NCI-H1092 treated with DMSO at 0.1 percent for 48 hours (cell line): Measurements from ENCODE around the gene TSSK6.
A peak's percentile ranks its signal among the peaks of the same experiment; 100 is the strongest.

Source experiments
- DNase-seq: peaks from one replicate; lab custom pipeline; 2025; lab: John Stamatoyannopoulos, UW

Gene TSSK6

GRCh38 chr19:19514881-19515641, at the start of gene TSSK6:
TSS of gene TSSK6 (minus strand) at chr19:19515548. CDS start at chr19:19515427, 121 bp downstream.
- DNase-seq = no peak

GRCh38 chr19:19563348-19563848, 48.0 kb upstream of the TSSK6 start:
- no peak for DNase-seq

- no peak for DNase-seq
Measured at GRCh38 chr19:19562665-19563347, 47.5 kb upstream of the TSSK6 start.

DNA sequence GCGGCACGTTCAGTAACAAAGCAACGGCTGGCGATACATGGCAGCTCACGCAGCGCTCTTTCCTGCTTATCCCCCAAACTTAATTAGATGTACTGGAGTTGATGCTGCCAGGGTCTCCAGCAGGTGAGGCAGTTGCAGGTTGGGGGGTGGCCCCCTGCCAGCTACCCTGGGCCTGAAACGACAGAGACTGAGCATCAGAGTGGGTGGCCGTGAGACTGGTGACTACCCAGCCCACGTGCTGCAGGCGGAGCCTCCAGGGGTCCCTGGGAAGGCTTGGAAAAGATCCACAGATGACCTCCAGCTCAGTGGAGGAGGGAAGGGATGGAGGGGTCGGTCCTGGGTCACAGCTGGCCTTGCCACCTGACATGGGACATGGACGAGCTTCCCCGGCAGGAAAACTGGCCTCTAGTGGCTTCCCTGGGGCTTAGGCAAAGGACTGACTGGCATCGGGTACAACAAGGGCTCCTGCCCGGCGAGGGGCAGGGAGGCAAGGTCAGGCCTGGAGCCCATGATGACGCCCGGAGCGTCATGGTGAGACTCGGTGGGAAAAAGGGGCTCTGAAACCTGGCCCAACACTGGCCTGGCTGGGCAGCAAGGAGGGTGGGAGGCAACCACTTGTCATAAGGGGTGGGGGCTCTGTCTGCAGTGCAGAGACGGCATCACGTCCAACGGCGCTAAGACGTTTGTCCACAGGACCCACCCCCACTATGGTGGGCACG, 46.8 kb upstream of the TSSK6 start:
- no peak for DNase-seq

DNA sequence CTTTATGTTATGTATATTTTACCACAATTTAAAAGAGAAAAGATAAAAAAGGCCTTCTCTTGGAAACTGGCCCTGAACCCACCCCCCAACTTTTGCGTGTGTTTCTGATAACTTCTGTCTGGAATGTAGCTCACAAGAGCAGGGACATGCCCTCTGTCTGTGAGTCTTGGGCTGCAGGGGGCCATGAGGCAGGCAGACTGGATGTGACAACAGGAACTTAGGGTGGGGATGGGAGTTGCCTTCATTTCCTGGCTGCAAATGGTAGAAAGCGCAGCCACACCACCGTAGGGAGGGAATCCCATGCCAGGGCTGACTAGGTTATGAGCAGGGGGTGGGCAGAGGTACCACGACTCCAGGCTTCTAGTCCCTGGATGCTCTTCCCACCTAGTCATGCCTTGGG, 44.6 kb upstream of the TSSK6 start:
- no peak for DNase-seq

- no peak for DNase-seq
Measured at GRCh38 chr19:19558636-19559035, 43.3 kb upstream of the TSSK6 start.

DNA sequence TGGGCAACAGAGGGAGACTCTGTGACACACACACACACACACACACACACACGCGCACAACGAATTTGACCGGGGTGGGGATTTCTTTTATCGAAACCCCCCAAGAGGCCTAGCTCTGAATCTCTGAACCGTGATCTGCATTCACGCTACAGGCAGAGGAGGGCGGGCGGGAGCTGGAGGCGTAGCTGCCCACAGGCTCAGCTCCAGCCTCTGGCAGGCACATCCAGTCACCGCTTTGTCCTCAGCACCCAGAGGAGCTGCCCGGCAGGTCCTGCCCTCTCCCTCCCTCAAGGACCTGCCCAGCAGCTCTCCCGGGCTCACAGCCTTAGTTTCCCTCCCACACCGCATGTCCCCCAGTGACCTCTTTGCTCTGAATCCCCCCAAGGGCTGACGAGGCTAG, 42.7 kb upstream of the TSSK6 start:
- DNase-seq = no peak

GRCh38 chr19:19554074-19555023, 39.0 kb upstream of the TSSK6 start:
- DNase-seq = peak; percentile 1

DNA sequence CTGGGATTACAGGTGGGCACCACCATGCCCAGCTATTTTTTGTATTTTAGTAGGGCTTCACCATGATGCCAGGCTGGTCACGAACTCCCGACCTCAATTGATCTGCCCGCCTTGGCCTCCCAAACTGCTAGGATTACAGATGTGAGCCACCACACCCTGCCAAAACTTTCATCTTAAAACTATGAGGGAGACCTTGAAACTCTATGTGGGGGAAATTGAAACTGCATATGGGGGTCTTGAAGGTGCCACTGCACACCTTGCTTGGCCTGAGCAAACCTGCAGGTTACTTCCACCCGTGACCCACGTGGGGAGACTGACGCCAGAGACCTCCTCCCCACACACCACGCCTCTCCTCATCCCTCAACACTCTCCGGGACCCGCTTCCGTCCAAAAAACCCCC, 38.3 kb upstream of the TSSK6 start:
- no peak for DNase-seq

GRCh38 chr19:19552798-19553197, 37.5 kb upstream of the TSSK6 start:
- DNase-seq = no peak

DNA sequence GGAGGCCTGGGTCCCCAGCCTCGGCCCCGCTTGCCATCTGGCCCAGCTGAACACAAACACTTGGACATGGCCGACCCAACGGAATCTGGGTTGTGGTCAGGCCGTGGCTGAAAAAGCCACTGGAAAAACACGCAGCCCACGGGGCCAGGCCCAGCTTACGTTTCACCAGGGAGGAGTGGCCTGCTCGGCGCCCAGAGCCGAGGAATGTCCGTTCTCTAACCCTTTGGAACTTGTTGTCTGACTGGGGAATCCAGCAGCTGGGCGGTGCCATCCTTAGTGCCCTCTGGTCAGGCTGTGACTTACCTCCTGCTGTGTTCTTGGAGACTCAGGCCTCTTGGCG, 36.5 kb upstream of the TSSK6 start:
- DNase-seq = no peak

DNA sequence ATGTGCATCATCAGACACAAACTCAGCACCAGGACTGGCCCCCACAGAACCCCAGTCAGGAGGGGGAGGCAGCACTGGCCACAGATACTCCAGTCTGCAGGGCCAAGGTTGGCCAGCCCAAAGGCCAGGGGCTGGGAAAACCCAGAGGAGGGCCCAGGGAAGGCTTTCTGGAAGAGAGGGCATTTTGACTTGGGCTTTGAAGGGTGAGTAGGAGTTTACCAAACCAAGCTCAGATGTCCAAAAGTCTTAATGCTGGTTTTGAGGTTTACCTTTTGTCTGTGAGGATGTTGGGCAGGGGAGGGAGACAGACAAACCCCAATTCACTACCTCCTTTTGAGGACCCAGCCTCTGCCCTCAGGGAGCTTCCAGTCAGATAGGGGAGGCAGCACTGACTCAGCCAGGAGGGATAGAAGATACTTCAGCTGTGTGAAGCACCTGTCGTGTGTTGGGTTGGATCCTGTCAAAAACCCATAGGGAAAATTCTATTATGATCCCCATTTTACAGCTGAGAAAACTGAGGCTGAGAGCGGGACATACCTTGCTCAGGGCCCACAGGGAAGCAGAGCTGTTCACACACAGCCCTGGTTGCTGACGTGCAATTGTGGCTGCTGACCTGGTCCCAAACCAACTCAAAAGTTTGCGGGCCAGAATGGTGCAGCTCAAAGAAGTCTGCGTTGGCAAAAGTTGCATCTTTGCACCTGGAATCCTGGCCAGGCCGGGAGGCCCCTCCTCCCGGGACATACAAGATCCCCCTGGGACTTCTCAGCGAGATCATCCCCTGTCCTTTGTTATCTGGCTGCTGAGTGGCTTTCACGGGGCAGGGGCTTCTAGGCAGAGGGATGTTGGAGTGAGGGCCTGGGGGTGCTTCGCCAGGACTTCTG, 35.9 kb upstream of the TSSK6 start:
- no peak for DNase-seq

GRCh38 chr19:19550485-19550929, 35.2 kb upstream of the TSSK6 start:
- no peak for DNase-seq

DNA sequence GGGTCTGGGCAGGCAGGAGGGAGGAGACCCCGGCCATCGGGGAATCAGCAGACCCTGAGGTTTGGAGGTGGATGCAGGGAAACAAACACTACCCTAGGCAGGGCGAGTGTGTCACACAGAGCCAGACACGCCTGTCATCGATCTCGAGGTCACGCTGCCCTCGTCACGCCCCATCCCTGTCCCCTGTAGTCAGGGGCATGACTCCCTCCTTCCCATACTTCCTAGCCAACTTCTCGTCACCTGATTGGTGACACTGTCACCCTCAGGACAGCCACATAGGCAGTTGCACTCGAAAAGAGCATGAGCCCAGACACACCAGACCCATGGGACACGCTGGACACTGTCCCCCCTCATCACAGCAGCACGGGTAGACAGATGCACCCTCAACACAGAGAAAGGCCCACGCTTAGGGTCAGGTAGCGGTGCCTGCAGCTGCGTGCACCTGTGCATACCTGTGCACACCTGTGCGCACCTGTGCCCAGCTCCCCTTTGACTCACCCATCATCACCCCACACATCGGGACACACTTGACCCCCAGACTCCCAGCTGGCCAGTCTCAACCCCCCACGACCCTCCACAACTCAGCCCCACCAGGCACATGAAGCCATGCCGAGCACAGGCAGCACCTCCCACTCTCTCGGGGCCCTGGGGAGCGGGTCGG, 34.6 kb upstream of the TSSK6 start:
- no peak for DNase-seq

- no peak for DNase-seq
Measured at GRCh38 chr19:19548915-19549759, 33.8 kb upstream of the TSSK6 start.

- DNase-seq = no peak
Measured at GRCh38 chr19:19547674-19548336, 32.5 kb upstream of the TSSK6 start.

DNA sequence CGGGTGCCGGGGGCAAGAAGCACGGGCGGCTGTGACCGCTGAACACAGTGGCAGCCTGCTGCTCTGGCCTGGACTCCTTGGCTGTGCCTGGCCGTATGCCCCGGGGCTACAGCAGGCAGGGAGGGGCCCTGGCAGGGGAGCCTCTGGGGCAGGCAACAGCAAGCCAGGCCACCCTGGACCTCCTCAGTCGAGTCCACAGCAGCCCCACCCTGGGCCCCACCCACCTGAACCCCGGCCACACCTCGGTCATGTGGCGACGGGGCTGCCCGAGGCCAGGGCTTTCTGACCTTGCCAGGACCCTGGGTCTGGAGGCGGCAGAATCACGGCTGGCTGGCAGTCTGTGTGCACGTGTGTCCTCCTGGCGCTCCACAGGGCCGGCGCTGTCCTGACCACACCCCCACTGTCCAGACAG, 31.4 kb upstream of the TSSK6 start:
- DNase-seq = no peak

- DNase-seq = no peak
Measured at GRCh38 chr19:19545707-19546106, 30.4 kb upstream of the TSSK6 start.
